T-helper 1 cell treated with Interleukin-12 subunit alpha and Interleukin-12 subunit beta and Interleukin-4 antibody, amounts not matched to agents 30 μg/mL and 1 μg/mL, for 36 hours (primary cell): ENCODE results near the gene CLTCL1.

ENCODE experiments used
- H3K27ac Mint-ChIP-seq: one replicate; pipeline ENCODE4 v1.8.0; 2021; ENCODE audit warnings: mild to moderate bottlenecking, mixed read lengths
- H3K27me3 Mint-ChIP-seq: one replicate; pipeline ENCODE4 v1.8.0; 2021; ENCODE audit warnings: low read depth, mixed read lengths
- H3K36me3 Mint-ChIP-seq: one replicate; pipeline ENCODE4 v1.8.0; 2021; ENCODE audit warnings: low read depth, mixed read lengths
- H3K4me1 Mint-ChIP-seq: one replicate; pipeline ENCODE4 v1.8.0; 2021; ENCODE audit warnings: low read depth, mixed read lengths
- H3K4me3 Mint-ChIP-seq: one replicate; pipeline ENCODE4 v1.8.0; 2021; ENCODE audit warnings: mild to moderate bottlenecking, moderate library complexity, mixed read lengths
- H3K9me3 Mint-ChIP-seq: one replicate; pipeline ENCODE4 v1.8.0; 2021; ENCODE audit warnings: mixed read lengths

Gene CLTCL1

GRCh38 chr22:19195796-19196731, 95.5 kb downstream of the CLTCL1 start:
- H3K27ac Mint-ChIP-seq, result no peak overlapping the region
- H3K36me3 Mint-ChIP-seq, result no peaks in the 10 kb centered on the region
- peaks cover 8% of the 10 kb centered on the region for H3K4me1 Mint-ChIP-seq
- H3K4me3 Mint-ChIP-seq, result no peak overlapping the region
- H3K27me3 Mint-ChIP-seq, result peaks cover 5% of the 10 kb centered on the region
- no peaks in the 10 kb centered on the region for H3K9me3 Mint-ChIP-seq

DNA sequence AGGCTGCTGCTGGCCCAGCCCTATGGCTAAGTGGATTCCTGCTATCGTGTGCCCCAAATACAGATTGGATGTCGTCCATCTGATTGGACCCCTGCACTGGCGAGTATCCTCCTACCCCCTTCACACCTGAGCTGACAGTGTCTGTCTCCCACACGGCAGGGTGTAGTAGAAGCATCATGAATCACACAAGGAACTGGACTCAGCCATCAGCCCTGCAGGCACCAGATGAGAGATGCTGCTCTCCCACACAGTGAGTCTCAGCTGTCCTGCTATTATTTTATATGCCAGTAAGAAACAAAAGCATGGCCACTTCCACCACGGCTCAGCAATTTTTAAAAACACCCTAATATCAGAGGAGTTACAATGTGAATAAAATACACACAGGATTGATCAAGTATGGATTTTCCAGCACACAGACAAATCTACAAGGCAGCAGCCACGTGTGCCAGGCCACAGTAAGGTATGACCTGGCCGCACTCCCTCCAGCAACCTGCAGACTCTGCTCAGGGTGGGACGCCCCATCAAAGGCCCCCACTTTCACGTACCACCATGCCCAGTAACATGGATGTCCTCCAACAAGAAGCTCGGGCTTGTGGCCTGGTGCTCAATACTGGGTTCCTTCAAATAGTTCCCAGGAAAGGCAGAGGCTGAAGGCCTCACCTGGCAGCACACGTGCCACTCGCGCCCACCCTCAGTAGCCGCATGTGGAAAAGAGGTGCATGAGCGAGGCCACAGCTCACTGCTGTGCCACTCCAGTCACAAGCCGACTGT, 96.6 kb downstream of the CLTCL1 start:
- H3K27ac Mint-ChIP-seq, result no peak overlapping the region
- no peaks in the 10 kb centered on the region for H3K9me3 Mint-ChIP-seq
- H3K4me3 Mint-ChIP-seq, result no peak overlapping the region
- H3K27me3 Mint-ChIP-seq, result peaks cover 2% of the 10 kb centered on the region
- H3K4me1 Mint-ChIP-seq, result peaks cover 8% of the 10 kb centered on the region
- H3K36me3 Mint-ChIP-seq, result no peaks in the 10 kb centered on the region

GRCh38 chr22:19193879-19194278, 97.6 kb downstream of the CLTCL1 start:
- peaks cover 6% of the 10 kb centered on the region for H3K4me1 Mint-ChIP-seq
- H3K4me3 Mint-ChIP-seq, result no peak overlapping the region
- no peak overlapping the region for H3K27ac Mint-ChIP-seq
- no peaks in the 10 kb centered on the region for H3K36me3 Mint-ChIP-seq
- no peaks in the 10 kb centered on the region for H3K9me3 Mint-ChIP-seq
- no peaks in the 10 kb centered on the region for H3K27me3 Mint-ChIP-seq

DNA sequence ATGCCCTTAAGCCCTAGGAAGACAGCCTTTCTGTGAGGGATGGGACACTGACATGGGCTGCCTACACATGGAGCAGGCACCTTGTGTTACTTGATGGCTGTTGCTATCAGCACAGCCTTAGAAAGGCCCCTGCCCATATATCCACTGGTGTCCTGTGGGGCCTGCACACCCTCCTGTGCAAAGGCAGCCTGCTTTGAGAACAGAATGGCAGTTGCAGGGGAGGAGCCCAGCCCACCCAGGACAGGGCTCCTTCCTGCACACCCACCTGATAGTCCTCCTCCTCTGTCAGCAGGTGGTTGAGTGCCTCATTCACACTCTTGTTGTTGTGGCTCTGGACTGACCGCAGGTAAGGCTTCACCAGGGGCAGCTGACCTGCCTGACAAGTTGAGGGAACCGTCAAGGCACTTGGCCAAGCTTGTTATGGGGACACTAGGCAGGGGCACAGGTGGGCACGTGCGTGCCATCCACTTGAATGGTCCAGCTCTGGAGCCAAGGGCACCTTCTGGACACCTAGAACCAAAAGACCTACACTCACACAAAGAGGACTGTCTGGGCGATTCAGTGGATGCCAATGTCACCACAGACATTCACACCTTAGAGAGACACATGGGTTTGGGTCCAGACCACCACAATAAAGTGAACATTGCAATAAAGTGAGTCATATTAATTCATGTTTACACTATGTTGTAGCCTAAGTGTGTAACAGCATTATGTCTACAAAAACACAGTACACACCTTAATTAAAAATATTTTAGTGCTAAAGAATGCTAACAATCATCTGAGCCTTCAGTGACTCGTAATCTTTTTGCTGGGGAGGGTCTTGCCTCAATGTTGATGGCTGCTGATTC, 103.6 kb downstream of the CLTCL1 start:
- H3K9me3 Mint-ChIP-seq, result no peaks in the 10 kb centered on the region
- H3K27ac Mint-ChIP-seq, result no peak overlapping the region
- H3K27me3 Mint-ChIP-seq, result no peaks in the 10 kb centered on the region
- H3K4me3 Mint-ChIP-seq, result no peak overlapping the region
- no peaks in the 10 kb centered on the region for H3K36me3 Mint-ChIP-seq
- no peaks in the 10 kb centered on the region for H3K4me1 Mint-ChIP-seq

GRCh38 chr22:19184276-19184997, 107.1 kb downstream of the CLTCL1 start:
- Mint-ChIP-seq H3K9me3 (no peaks in the 10 kb centered on the region), H3K36me3 (no peaks in the 10 kb centered on the region), H3K4me1 (peaks cover 12% of the 10 kb centered on the region), H3K27me3 (no peaks in the 10 kb centered on the region), H3K27ac (no peak overlapping the region), H3K4me3 (no peak overlapping the region)

GRCh38 chr22:19183216-19183615, 108.3 kb downstream of the CLTCL1 start:
- peaks cover 16% of the 10 kb centered on the region for H3K4me1 Mint-ChIP-seq
- H3K27me3 Mint-ChIP-seq, result no peaks in the 10 kb centered on the region
- H3K4me3 Mint-ChIP-seq, result no peak overlapping the region
- H3K36me3 Mint-ChIP-seq, result no peaks in the 10 kb centered on the region
- H3K27ac Mint-ChIP-seq, result no peak overlapping the region
- no peaks in the 10 kb centered on the region for H3K9me3 Mint-ChIP-seq

DNA sequence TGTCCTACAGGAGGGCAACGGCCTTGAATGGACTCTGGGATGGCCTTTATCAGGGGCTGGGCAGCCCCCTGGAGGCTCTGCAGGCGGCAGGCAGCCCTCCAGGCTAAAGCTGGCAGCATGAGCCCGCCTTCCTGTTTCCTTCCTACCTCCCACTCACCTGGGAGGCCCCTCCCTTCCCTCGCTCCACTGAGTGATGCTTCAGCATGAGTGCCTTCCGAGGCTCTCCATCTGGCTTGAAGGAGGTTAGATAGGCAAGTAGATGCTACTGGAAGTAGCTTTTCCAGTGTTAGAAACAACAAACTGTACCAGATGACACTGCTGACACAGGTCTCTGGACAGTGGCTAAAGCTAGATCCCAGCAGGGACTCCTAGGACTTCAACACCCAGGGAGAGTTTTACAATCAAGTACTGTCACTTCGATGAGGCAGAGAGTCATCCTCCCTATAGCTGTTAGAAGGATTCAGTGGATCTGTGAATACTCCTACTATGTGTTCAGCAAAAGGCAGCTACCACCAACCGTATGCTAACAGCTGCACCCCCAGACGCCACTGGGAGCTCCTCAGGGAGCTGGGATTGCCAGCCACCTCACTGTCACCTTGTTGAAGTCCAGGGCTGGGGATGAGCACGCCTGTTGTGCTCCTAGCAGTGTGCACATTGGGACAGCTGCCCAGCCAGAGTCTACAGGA, 108.9 kb downstream of the CLTCL1 start:
- H3K4me1 Mint-ChIP-seq, result peaks cover 16% of the 10 kb centered on the region
- no peaks in the 10 kb centered on the region for H3K27me3 Mint-ChIP-seq
- H3K27ac Mint-ChIP-seq, result no peak overlapping the region
- no peaks in the 10 kb centered on the region for H3K9me3 Mint-ChIP-seq
- H3K4me3 Mint-ChIP-seq, result no peak overlapping the region
- H3K36me3 Mint-ChIP-seq, result no peaks in the 10 kb centered on the region

DNA sequence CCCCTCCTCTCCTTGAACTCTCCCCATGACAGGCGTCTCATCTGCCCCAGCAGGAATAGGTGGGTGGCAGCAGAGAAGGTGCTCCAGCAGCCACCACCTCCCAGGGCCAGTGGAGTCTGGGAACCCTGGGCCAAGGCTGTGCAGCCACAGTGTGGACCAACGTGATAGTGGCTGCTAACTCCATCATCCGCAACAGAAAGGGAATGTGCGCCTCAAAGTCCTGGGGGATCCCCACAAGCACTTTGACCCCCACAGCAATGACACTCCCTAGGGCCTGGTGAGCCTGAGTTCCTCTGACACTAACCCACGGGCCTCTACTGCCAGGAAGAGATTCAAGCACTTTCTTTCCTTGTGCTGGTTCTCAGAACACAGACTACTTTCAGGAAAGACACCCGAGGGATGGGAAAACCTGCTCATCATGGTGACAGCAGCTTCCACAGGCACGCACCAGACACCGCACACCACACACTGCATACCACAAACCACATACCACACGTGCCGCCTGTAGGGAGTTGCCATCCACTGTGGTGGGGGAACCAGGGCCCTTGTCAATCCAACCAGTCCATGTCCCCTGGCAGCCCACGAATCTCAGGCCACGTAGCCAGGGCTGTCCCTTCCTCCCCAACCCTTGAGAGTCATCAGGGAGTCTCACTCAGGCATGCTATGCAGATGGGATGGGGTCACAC, 109.6 kb downstream of the CLTCL1 start:
- Mint-ChIP-seq H3K36me3 (no peaks in the 10 kb centered on the region), H3K9me3 (no peaks in the 10 kb centered on the region), H3K27me3 (no peaks in the 10 kb centered on the region), H3K27ac (no peak overlapping the region), H3K4me1 (peaks cover 16% of the 10 kb centered on the region), H3K4me3 (no peak overlapping the region)

DNA sequence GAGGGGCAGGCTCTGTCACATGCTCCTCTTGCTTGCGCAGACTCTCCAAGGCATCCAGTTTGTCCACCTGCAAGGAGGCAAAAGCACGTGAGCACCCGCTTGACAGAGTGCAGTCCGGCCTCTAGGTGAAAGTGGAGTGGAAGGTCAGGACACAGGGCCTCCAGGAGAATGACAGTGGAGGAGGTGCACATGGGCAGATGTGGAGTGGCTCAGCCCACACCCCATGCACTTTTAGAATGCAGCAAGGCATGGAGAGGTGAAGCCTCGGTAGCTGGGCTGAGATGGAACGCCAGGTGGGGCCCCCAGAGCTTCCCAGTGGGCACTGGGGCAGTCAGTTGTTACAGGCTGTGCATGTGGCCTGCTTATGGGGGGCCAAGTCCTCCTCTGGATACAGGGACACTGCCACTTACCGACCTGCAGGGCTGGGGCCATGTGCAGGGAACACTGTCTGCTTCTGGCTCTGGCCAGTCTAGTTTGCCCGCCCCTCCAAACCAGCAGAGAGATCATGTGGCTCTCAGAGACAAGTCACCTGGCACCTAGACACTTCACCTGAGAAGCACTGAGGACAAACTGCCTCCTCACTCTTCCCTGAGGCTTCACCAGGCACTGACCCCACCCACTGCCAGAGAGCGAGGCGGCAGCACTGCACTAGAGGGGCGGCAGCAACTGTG, 110.6 kb downstream of the CLTCL1 start:
- no peak overlapping the region for H3K27ac Mint-ChIP-seq
- H3K9me3 Mint-ChIP-seq, result no peaks in the 10 kb centered on the region
- no peak overlapping the region for H3K4me3 Mint-ChIP-seq

GRCh38 chr22:19180234-19180633, 111.3 kb downstream of the CLTCL1 start:
- H3K4me3 Mint-ChIP-seq, result no peak overlapping the region
- H3K4me1 Mint-ChIP-seq, result peaks cover 17% of the 10 kb centered on the region
- H3K9me3 Mint-ChIP-seq, result no peaks in the 10 kb centered on the region
- H3K36me3 Mint-ChIP-seq, result no peaks in the 10 kb centered on the region
- H3K27ac Mint-ChIP-seq, result no peak overlapping the region
- H3K27me3 Mint-ChIP-seq, result no peaks in the 10 kb centered on the region

More for the DNA sequence above, 110.6 kb downstream of the CLTCL1 start:
- H3K27me3 Mint-ChIP-seq, result no peaks in the 10 kb centered on the region
- no peaks in the 10 kb centered on the region for H3K36me3 Mint-ChIP-seq
- H3K4me1 Mint-ChIP-seq, result peaks cover 16% of the 10 kb centered on the region

- Mint-ChIP-seq H3K36me3 (no peaks in the 10 kb centered on the region), H3K27me3 (no peaks in the 10 kb centered on the region), H3K4me1 (peaks cover 17% of the 10 kb centered on the region), H3K27ac (peak overlapping the region; percentile 63), H3K4me3 (peak overlapping the region; percentile 78), H3K9me3 (no peaks in the 10 kb centered on the region)
Observed at GRCh38 chr22:19179497-19180048, 111.9 kb downstream of the CLTCL1 start.

- Mint-ChIP-seq H3K9me3 (no peaks in the 10 kb centered on the region), H3K27me3 (no peaks in the 10 kb centered on the region), H3K4me3 (peak within 1 kb of the TSS; percentile 78), H3K4me1 (peaks cover 20% of the 10 kb centered on the region), H3K36me3 (no peaks in the 10 kb centered on the region), H3K27ac (peak within 1 kb of the TSS; percentile 63)
Observed at GRCh38 chr22:19178657-19179496, 112.6 kb downstream of the CLTCL1 start, which contains the start of gene SLC25A1. TSS of gene SLC25A1 (minus strand) at chr22:19178736. CDS start at chr22:19178673, 63 bp downstream.
